Measurements from ENCODE around the gene HLA-DRA. TPM values are rescaled to one million over a fixed set of nuclear protein-coding genes. Genes with fewer than 3 reads are reported as not detected.

HLA-DRA gene
- 1,000 to 10,000 TPM in 1 of 2 donors, 100 to 1,000 TPM in 1; 951 to 1,058 TPM for total RNA-seq
- 10 to 100 TPM; 42.2 to 75.4 (median 59.1) TPM for polyA plus RNA-seq (ENCODE audit: insufficient read length in 6 of 6)
- long read RNA-seq, donor 1, transcript HLA-DRA-202 (5 exons, 1,280 nt): major isoform, 74 of 108 reads
- long read RNA-seq, donor 1, partial matches to known transcripts: 34 of 108 reads
- long read RNA-seq, donor 1, other reads (novel, unspliced or antisense): 0 of 108 reads
- long read RNA-seq, donor 2, transcript HLA-DRA-202 (5 exons, 1,280 nt): major isoform, 16 of 26 reads
- long read RNA-seq, donor 2, partial matches to known transcripts: 10 of 26 reads
- long read RNA-seq, donor 2, other reads (novel, unspliced or antisense): 0 of 26 reads
- long read RNA-seq, donor 3, transcript HLA-DRA-202 (5 exons, 1,280 nt): major isoform, 22 of 22 reads
- long read RNA-seq, donor 3, partial matches to known transcripts: 0 of 22 reads
- long read RNA-seq, donor 3, other reads (novel, unspliced or antisense): 0 of 22 reads
- long read RNA-seq, donor 4, transcript HLA-DRA-202 (5 exons, 1,280 nt): major isoform, 935 of 1,067 reads
- long read RNA-seq, donor 4, partial matches to known transcripts: 110 of 1,067 reads
- long read RNA-seq, donor 4, other reads (novel, unspliced or antisense): 22 of 1,067 reads
- long read RNA-seq, donor 5, transcript HLA-DRA-202 (5 exons, 1,280 nt): major isoform, 42 of 52 reads
- long read RNA-seq, donor 5, partial matches to known transcripts: 10 of 52 reads
- long read RNA-seq, donor 5, other reads (novel, unspliced or antisense): 0 of 52 reads
- long read RNA-seq, donor 6, transcript HLA-DRA-202 (5 exons, 1,280 nt): major isoform, 25 of 25 reads
- long read RNA-seq, donor 6, partial matches to known transcripts: 0 of 25 reads
- long read RNA-seq, donor 6, other reads (novel, unspliced or antisense): 0 of 25 reads
- long read RNA-seq, donor 7, transcript HLA-DRA-202 (5 exons, 1,280 nt): major isoform, 22 of 22 reads
- long read RNA-seq, donor 7, partial matches to known transcripts: 0 of 22 reads
- long read RNA-seq, donor 7, other reads (novel, unspliced or antisense): 0 of 22 reads
- long read RNA-seq, donor 8, transcript HLA-DRA-202 (5 exons, 1,280 nt): major isoform, 25 of 25 reads
- long read RNA-seq, donor 8, partial matches to known transcripts: 0 of 25 reads
- long read RNA-seq, donor 8, other reads (novel, unspliced or antisense): 0 of 25 reads
- long read RNA-seq, donor 9: 0 reads
- long read RNA-seq, donor 10, transcript HLA-DRA-201 (5 exons, 1,169 nt): minor isoform, 7 of 1,327 reads
- long read RNA-seq, donor 10, transcript HLA-DRA-202 (5 exons, 1,280 nt): major isoform, 1,262 of 1,327 reads
- long read RNA-seq, donor 10, partial matches to known transcripts: 17 of 1,327 reads
- long read RNA-seq, donor 10, other reads (novel, unspliced or antisense): 41 of 1,327 reads
- long read RNA-seq, donor 11, transcript HLA-DRA-202 (5 exons, 1,280 nt): major isoform, 16 of 16 reads
- long read RNA-seq, donor 11, partial matches to known transcripts: 0 of 16 reads
- long read RNA-seq, donor 11, other reads (novel, unspliced or antisense): 0 of 16 reads
- long read RNA-seq, donor 12, transcript HLA-DRA-202 (5 exons, 1,280 nt): major isoform, 27 of 27 reads
- long read RNA-seq, donor 12, partial matches to known transcripts: 0 of 27 reads
- long read RNA-seq, donor 12, other reads (novel, unspliced or antisense): 0 of 27 reads

- intact Hi-C loops (cut with DNase I): no loop called here
- Histone ChIP-seq H3K4me1 (peaks cover 2 to 38% of the 10 kb centered on the region in 2 donors), H3K27me3 (no peaks in the 10 kb centered on the region), H3K9me3 (no peaks in the 10 kb centered on the region), H3K4me3 (peak within 1 kb of the TSS; percentile 25 to 50), H3K36me3 (peaks cover 3 to 17% of the 10 kb centered on the region in 2 donors), H3K27ac (peak within 1 kb of the TSS; percentile 67 to 79)
- DNase-seq (peak in 2 of 4 donors; percentile 35 to 64), ATAC-seq (peak; percentile 88)
- no peak for TF ChIP-seq CTCF (IDR thresholded peaks at IDR 0.05)
Measured at GRCh38 chr6:32439602-32440214, at the start of gene HLA-DRA. Gene HLA-DRA (plus strand): TSS chr6:32439887. CDS start chr6:32439951, 64 bp downstream.

GRCh38 chr6:32391505-32391904, 48.2 kb upstream of the HLA-DRA start:
- H3K36me3 ChIP-seq: no peaks in the 10 kb centered on the region
- no peaks in the 10 kb centered on the region for H3K9me3 ChIP-seq
- intact Hi-C loops (cut with DNase I): no loop called here
- no peak for ATAC-seq
- peak in 1 of 4 donors; percentile 31 for DNase-seq
- TF ChIP-seq CTCF (IDR thresholded peaks at IDR 0.05): no peak
- no peak overlapping the region for H3K4me3 ChIP-seq
- no peak overlapping the region for H3K27ac ChIP-seq
- H3K4me1 ChIP-seq: peaks cover 0 to 8% of the 10 kb centered on the region in 2 donors
- no peaks in the 10 kb centered on the region for H3K27me3 ChIP-seq

GRCh38 chr6:32393665-32394420, 45.8 kb upstream of the HLA-DRA start:
- no peak overlapping the region for H3K27ac ChIP-seq
- ATAC-seq: peak; percentile 65
- DNase-seq: peak in 1 of 4 donors; percentile 18

More at GRCh38 chr6:32393665-32394420, 45.8 kb upstream of the HLA-DRA start:
- Histone ChIP-seq H3K4me1 (no peaks in the 10 kb centered on the region), H3K4me3 (no peak overlapping the region), H3K36me3 (no peaks in the 10 kb centered on the region), H3K27me3 (no peaks in the 10 kb centered on the region), H3K9me3 (no peaks in the 10 kb centered on the region)
- no peak for TF ChIP-seq CTCF (IDR thresholded peaks at IDR 0.05)
- intact Hi-C loops (cut with DNase I): no loop called here
